Ishikawa (cell line): ENCODE measurements around the gene GLCCI1.

Source experiments
- CEBPB ChIP-seq: IDR thresholded peaks from 2 replicates; pipeline ENCODE4 v1.6.1; 2012
- CREB1 ChIP-seq: IDR thresholded peaks from 2 replicates; pipeline ENCODE4 v1.6.1; 2012; ENCODE audit warnings: low read depth
- EGR1 ChIP-seq: IDR thresholded peaks from 2 replicates; pipeline ENCODE4 v1.6.1; 2012
- EP300 ChIP-seq: IDR thresholded peaks from 2 replicates; pipeline ENCODE4 v1.6.1; 2012; ENCODE audit warnings: borderline replicate concordance
- FOXM1 ChIP-seq: IDR thresholded peaks from 2 replicates; pipeline ENCODE4 v1.6.1; 2012; ENCODE audit warnings: low read depth, borderline replicate concordance
- NFIC ChIP-seq: IDR thresholded peaks from 2 replicates; pipeline ENCODE4 v1.6.1; 2012
- RAD21 ChIP-seq: IDR thresholded peaks from 2 replicates; pipeline ENCODE4 v1.6.1; 2012; ENCODE audit warnings: low read depth
- TAF1 ChIP-seq: IDR thresholded peaks from 2 replicates; pipeline ENCODE4 v1.6.1; 2012; ENCODE audit warnings: low read depth, mild to moderate bottlenecking
- TCF12 ChIP-seq: IDR thresholded peaks from 2 replicates; pipeline ENCODE4 v1.6.1; 2012; ENCODE audit warnings: low read depth
- TEAD4 ChIP-seq: IDR thresholded peaks from 2 replicates; pipeline ENCODE4 v1.6.1; 2012
- YY1 ChIP-seq: IDR thresholded peaks from 2 replicates; pipeline ENCODE4 v1.6.1; 2012; ENCODE audit warnings: low read depth
- ZBTB7A ChIP-seq: IDR thresholded peaks from 2 replicates; pipeline ENCODE4 v1.6.1; 2012; ENCODE audit warnings: low read depth
- TF ChIP-seq, protein P1 (sequence below): IDR thresholded peaks from 2 replicates; pipeline ENCODE4 v1.6.1; 2012; ENCODE audit warnings: low read depth, mild to moderate bottlenecking
- TF ChIP-seq, protein P2 (sequence below): IDR thresholded peaks from 2 replicates; pipeline ENCODE4 v1.6.1; 2012
- TF ChIP-seq, protein P3 (sequence below): IDR thresholded peaks from 2 replicates; pipeline ENCODE4 v1.6.1; 2012

GLCCI1 gene

DNA sequence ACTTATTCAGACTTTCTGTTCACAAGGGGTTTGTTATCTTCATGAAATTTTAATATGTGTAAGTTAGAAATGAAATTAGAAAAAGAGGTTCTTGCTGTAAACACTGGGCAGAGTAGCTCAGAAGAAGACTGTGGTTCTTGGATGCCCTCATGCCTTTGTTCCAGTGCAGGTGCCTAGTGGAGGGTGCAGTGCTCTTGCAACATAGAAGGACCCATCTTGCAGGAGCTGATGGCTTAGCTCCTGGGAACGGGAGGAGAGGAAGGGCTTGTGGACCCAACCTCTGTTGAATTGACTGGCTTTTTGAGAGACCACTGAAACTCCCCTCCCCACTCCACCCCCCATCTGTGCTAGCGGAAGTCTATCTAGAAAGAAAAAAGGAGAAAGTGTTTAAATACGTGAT is 116.8 kb downstream of the GLCCI1 start:
- TF ChIP-seq, protein P1, sequence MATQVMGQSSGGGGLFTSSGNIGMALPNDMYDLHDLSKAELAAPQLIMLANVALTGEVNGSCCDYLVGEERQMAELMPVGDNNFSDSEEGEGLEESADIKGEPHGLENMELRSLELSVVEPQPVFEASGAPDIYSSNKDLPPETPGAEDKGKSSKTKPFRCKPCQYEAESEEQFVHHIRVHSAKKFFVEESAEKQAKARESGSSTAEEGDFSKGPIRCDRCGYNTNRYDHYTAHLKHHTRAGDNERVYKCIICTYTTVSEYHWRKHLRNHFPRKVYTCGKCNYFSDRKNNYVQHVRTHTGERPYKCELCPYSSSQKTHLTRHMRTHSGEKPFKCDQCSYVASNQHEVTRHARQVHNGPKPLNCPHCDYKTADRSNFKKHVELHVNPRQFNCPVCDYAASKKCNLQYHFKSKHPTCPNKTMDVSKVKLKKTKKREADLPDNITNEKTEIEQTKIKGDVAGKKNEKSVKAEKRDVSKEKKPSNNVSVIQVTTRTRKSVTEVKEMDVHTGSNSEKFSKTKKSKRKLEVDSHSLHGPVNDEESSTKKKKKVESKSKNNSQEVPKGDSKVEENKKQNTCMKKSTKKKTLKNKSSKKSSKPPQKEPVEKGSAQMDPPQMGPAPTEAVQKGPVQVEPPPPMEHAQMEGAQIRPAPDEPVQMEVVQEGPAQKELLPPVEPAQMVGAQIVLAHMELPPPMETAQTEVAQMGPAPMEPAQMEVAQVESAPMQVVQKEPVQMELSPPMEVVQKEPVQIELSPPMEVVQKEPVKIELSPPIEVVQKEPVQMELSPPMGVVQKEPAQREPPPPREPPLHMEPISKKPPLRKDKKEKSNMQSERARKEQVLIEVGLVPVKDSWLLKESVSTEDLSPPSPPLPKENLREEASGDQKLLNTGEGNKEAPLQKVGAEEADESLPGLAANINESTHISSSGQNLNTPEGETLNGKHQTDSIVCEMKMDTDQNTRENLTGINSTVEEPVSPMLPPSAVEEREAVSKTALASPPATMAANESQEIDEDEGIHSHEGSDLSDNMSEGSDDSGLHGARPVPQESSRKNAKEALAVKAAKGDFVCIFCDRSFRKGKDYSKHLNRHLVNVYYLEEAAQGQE = no peak
- TF ChIP-seq TCF12 (no peak), TAF1 (no peak), YY1 (no peak), RAD21 (no peak), CREB1 (no peak)

DNA sequence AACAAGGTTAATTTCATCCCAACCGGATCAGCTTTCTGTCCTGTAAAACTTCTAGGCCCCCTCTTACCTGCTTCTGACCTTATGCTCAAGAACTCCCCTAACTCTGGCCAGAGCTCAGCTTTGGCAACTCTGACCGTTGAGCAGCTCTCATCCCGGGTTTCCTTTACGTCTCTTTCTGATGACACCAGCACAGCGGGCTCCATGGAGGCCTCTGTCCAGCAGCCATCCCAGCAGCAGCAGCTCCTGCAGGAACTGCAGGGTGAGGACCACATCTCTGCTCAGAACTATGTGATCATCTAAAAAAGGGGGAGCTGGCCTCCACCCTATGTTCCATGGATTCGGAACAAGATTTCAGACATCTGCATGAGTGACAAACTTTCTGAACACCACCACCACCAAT is 117.6 kb downstream of the GLCCI1 start:
- TF ChIP-seq, protein P2, sequence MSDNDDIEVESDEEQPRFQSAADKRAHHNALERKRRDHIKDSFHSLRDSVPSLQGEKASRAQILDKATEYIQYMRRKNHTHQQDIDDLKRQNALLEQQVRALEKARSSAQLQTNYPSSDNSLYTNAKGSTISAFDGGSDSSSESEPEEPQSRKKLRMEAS = no peak
- TF ChIP-seq ZBTB7A (no peak), TAF1 (no peak), CEBPB (no peak), EP300 (no peak), FOXM1 (no peak), TEAD4 (no peak), EGR1 (no peak), TCF12 (no peak), NFIC (no peak), YY1 (no peak), RAD21 (no peak), CREB1 (no peak)
- TF ChIP-seq, protein P3, sequence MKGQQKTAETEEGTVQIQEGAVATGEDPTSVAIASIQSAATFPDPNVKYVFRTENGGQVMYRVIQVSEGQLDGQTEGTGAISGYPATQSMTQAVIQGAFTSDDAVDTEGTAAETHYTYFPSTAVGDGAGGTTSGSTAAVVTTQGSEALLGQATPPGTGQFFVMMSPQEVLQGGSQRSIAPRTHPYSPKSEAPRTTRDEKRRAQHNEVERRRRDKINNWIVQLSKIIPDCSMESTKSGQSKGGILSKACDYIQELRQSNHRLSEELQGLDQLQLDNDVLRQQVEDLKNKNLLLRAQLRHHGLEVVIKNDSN = no peak
- TF ChIP-seq, protein P1 = no peak

DNA sequence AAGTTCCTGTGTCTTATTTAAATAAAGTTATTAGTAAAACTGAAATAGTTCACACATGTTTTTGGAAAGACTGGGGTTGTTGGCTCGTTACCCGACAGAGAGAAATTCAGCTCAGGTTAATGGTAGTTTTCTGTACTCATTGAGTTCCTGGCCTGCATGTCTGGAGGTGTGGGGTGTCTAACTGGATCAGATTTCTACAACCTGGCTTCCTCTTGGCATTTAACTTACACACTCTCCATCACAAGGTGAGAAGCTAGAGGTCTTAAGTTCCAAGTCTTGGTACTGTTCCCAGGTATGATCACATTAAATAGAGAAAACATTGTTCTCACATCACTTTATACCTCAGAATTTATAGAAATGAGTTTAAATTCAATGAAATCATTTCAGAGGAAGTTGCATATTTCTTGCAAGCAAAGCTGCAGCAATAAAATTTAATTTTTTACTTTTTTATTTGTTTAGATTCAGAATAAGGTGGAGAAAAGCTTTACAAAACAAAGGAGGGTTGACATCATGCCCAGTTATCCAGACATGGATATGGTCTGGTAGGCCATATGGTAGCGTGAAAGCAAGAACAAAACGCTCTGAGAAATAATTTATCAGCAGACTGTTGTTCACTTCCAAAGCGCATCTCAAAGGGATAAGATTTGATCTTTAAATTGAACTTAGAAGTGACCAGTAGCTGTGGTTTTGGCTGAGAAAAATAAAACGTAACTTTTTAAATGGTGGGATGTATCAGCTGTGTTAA is 120.6 kb downstream of the GLCCI1 start:
- TF ChIP-seq TEAD4 (no peak), TAF1 (no peak), TCF12 (no peak)

DNA sequence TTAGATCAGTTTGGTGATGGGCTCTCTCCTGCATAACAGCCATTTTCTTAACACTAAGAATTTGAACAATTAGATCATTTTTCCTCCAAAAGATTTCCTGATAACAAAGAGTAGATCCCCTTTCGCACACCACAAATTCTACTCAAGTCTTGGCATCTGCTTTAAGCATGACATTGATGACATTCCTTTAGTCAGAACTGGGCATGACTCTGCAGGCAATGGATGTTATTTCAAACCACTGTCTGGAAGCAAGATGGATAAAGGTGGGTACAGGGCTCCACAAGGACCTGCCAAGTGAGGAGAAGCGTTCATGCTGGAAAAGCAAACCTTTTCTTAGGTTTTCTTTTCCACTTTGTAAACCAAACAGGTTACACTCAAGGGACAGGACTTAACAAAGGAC is 123.5 kb downstream of the GLCCI1 start:
- TF ChIP-seq, protein P3 = no peak
- TF ChIP-seq CEBPB = no peak
- TF ChIP-seq NFIC = no peak
- no peak for TF ChIP-seq FOXM1
- TF ChIP-seq, protein P2 = no peak

DNA sequence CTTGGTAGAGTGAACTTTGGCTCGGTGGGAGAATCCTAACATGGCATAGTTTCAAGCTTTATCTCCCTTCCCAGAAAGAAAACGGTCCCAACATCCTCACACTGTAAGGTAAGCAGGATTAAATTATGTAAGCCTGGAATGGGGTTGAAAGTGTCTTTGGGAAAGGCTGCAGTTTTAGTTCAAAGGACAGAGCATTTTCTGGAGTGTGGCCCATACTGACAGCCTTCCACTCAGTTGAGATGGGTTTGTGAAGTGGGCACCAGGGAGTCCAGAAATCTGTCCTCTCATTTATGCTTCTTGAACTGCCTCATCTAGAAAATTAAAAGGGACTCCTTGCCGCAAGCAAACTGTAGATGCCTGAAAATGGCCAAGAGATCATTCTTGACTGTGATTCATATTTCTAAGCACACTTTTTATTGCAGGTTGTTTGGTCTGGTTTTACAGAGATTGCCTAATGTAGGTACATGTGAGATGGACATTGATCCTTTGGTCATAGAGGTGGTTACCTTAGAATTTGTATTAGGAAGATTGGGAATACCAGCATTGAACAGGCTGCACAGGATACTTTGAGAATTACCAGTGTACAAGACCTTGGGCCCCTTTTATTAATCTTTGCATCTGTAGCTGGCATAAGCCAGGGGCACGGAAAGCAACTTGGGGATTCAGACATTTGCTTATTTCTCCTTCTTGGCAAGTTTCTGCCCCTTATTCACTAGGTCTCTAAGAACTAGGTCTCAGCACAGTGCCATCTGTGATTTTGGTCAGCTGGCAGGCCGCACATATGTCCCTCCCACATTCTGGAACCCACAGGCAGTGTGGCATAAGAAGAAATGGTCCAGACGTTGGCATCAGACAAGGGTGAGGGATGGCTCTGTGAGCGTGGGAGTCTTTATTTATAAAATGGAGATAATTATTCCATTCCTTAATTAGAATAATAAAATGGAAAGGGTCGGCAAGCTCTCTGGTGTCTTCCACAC is 125.9 kb downstream of the GLCCI1 start:
- TF ChIP-seq TCF12 (no peak), EP300 (no peak), TEAD4 (no peak), TAF1 (no peak), YY1 (no peak), CREB1 (no peak), ZBTB7A (no peak), FOXM1 (no peak), NFIC (no peak), CEBPB (no peak), RAD21 (no peak), EGR1 (no peak)
- TF ChIP-seq, protein P1 = no peak
- TF ChIP-seq, protein P3 = no peak
- TF ChIP-seq, protein P2 = no peak
